Smooth muscle cell of the pulmonary artery (primary cell): Measurements from ENCODE around the gene TMEM125. TPM values are rescaled to one million over a fixed set of nuclear protein-coding genes. Genes with fewer than 3 reads are reported as not detected.

Source experiments
- total RNA-seq: library from RNA; depleted of rRNA; stranded (reverse); fragments of >200 nt; gene quantifications from 2 replicates; pipeline ENCODE4 v1.2.3, GENCODE V29; 2014

TMEM125 gene
- total RNA-seq = not detected in 2 replicates

GRCh38 chr1:43269627-43270375, at the start of gene TMEM125:
Gene TMEM125 (plus strand): TSS chr1:43269983. CDS start chr1:43272723, 2,740 bp downstream.

GRCh38 chr1:43285269-43285990, 15.6 kb downstream of the TMEM125 start, which contains the start of gene C1orf210:
Gene C1orf210 (minus strand): TSS chr1:43285581. CDS start chr1:43283270, 2,311 bp downstream.

GRCh38 chr1:43300378-43301094, 30.8 kb downstream of the TMEM125 start, which contains the start of gene TIE1:
Gene TIE1 (plus strand): TSS chr1:43300982. CDS start chr1:43301072, 90 bp downstream.

Other genes with a start within 250 kb of the TMEM125 start
- gene EBNA1BP2, start 97.7 kb upstream of the TMEM125 start, total RNA-seq = 51.7 and 63.8 TPM in 2 replicates
- 0.26 and 0.30 TPM in 2 replicates for gene CFAP57, start 97.7 kb upstream of the TMEM125 start, total RNA-seq
- not detected in 2 replicates for gene C1orf210, start 15.6 kb downstream of the TMEM125 start, total RNA-seq
- 0.65 and 1.8 TPM in 2 replicates for gene TIE1, start 31.0 kb downstream of the TMEM125 start, total RNA-seq
- not detected in 2 replicates for gene MPL, start 67.8 kb downstream of the TMEM125 start, total RNA-seq
- gene CDC20, start 89.0 kb downstream of the TMEM125 start, total RNA-seq = 7.9 and 16.5 TPM in 2 replicates
- gene ELOVL1, start 98.0 kb downstream of the TMEM125 start, total RNA-seq = 60.1 and 62.8 TPM in 2 replicates
- gene MED8, start 119.8 kb downstream of the TMEM125 start, total RNA-seq = 51.9 and 53.1 TPM in 2 replicates
- 42.6 and 43.3 TPM in 2 replicates for gene SZT2, start 119.9 kb downstream of the TMEM125 start, total RNA-seq
- 31.5 and 35.6 TPM in 2 replicates for gene HYI, start 183.9 kb downstream of the TMEM125 start, total RNA-seq